Measurements from ENCODE around the gene TRIM33.

- TF ChIP-seq POLR2A (IDR thresholded peaks at IDR 0.05; ENCODE audit: borderline replicate concordance, extremely low read depth, insufficient read depth, insufficient read length) (no peak), CTCF (IDR thresholded peaks at IDR 0.05 in 2 of 3, conservative IDR thresholded peaks at IDR 0.05 in 1 of 3; ENCODE audit: borderline replicate concordance in 1 of 3, insufficient read depth in 1 of 3, low read depth in 2 of 3, low read length in 2 of 3) (no peak), EZH2phosphoT487 (IDR thresholded peaks at IDR 0.05; ENCODE audit: borderline replicate concordance) (no peak), POLR2AphosphoS5 (IDR thresholded peaks at IDR 0.05; ENCODE audit: low read depth, low read length) (no peak), YY1 (IDR thresholded peaks at IDR 0.05; ENCODE audit: extremely low read depth, insufficient replicate concordance, low read depth, low read length) (no peak), REST (IDR thresholded peaks at IDR 0.05; ENCODE audit: low read depth) (no peak), EZH2 (IDR thresholded peaks at IDR 0.05) (no peak), SRF (IDR thresholded peaks at IDR 0.05; ENCODE audit: low read depth) (no peak), SP1 (IDR thresholded peaks at IDR 0.05; ENCODE audit: low read depth) (no peak), EGR1 (IDR thresholded peaks at IDR 0.05; ENCODE audit: low read depth) (no peak), MAX (IDR thresholded peaks at IDR 0.05) (no peak), ATF3 (IDR thresholded peaks at IDR 0.05) (no peak), ZNF274 (IDR thresholded peaks at IDR 0.05; ENCODE audit: low read depth, low read length) (no peak), JUND (IDR thresholded peaks at IDR 0.05) (no peak)
Measured at GRCh38 chr1:114551400-114551799, 40.4 kb upstream of the TRIM33 start.
